GM18498 (cell line): ENCODE data around the gene RASIP1.

Experiments
- ATAC-seq: cut with Tn5 transposase; IDR thresholded peaks from one replicate; pipeline ENCODE4 v1.9.1; 2021; ENCODE audit warnings: mild to moderate bottlenecking, moderate library complexity; ENCODE audit not compliant: unreplicated experiment

Gene RASIP1

DNA sequence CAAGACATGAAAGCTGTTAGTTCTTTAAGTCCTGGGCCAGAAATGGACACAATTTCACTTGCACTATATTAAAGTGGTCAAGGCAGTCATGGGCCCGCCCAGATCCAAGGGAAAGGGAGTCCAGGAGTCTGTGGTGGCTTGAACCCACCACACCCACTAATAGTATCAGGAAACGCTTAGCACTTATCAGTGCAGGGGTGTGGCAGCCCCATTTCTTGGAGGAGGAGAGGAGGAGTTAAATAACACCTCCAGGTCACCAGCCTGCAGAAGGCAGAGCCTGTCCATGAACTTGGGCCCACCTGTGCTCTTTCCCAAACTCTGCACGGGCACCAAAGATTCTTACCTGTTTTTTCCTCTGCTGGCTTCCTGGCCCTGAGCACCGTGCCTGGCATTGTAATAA is 62.2 kb downstream of the RASIP1 start:
- no peak for ATAC-seq

DNA sequence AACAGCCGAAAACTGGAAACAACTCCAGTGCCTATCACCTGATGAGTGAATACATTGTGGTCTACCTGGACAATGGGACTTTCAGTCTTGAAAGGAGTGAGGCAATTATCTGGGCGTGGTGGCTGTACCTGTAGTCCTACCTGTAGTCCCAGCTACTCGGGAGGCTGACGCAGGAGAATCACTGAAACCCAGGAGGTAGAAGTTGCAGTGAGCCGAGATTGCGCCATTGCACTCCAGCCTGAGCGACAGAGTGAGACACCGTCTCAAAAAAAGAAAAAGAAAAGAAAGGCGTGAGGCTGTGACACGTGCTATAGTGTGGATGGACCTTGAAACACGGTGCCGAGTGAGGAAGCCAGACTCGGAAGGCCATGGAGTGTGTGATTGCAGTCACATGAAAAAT is 63.5 kb downstream of the RASIP1 start:
- no peak for ATAC-seq

DNA sequence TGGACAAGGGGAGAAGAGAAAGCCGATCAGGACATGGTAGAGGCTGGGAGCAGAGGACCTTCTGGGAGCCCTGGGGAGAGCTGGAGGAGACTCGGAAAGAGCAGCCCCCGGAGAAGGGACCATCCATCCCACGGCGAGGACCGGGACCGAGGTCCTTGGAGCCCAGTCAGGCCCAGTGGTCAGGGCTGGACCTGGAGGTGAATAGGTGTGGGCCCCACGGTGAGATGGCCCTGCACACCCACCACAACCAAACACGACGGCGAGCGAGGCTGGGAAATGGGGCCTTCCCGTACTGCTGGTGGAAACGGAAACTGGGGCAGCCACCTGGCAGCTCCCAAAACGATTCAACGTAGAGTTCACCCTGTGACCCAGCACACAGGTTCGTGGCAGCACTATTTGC is 63.9 kb downstream of the RASIP1 start:
- no peak for ATAC-seq

DNA sequence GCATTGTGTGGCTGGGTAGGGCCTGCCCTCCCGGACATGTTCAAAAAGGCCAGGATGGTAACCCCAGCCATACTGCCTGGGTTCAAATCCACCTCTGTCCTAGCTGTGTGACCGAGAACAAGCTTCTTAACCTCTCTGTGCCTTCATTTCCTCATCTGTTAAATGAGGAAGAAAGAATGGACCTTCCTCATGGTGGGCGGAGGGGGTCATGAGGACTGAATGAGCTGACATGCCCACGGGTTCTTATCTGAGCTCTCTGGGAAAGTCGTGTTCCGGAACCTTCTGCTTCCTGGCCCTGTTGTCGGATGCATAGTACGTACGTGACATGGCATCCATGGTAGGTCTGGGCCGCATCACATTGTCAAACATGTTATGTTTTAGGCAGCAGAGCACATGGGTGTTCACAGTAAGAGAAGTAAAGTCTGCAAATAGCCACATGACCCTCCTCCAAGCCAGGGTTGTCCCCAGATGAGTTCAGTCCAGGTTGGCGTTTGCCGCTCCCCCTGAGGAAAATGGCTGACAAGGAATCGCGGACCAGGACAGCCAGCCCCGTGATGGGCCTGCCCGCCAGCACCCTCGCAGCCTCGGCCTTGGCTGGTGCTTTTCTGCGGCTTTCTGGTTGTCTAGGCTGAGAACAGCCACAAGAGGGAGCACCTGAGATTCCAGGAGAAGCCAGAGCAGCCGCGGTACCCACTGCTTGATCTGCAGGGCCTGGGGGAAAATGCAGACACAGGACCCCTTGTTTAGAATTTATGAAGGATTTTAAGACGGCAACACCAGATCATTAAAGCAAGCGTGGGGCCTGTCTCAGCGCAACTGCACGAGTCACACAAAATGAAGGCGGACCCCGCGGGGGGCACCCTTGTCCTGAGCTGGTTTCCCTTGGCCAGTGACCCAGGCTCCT is 65.2 kb downstream of the RASIP1 start:
- ATAC-seq: no peak

DNA sequence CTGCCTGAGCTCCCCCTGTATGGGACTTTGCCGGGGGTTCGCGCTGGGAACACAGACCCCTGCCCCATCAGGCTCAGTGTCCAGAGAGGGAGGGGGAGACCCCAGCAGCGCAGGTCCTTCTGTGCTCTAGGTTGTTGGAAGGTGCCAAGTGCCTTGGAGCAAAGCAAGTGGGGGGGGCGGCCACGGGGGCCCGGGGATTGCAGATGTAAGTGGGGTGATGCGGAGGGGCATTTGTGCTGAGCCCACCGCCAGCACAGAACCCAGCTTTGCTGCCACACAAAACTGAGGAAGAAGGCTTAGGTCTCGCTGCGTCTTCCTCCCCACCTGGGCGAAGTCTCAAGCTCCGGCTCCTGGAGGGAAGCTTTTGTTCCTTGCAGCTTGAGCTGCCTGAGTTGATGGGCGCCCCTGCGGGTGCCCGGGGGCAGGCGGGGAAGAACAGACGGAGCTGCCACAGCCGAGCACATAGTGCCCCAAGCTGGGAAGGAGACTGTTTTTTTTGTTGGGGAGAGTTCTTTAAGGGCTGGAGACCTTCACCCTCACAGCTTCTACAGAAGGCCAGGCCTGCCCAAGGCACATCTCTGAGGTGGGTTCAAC is 66.1 kb downstream of the RASIP1 start:
- ATAC-seq: no peak

DNA sequence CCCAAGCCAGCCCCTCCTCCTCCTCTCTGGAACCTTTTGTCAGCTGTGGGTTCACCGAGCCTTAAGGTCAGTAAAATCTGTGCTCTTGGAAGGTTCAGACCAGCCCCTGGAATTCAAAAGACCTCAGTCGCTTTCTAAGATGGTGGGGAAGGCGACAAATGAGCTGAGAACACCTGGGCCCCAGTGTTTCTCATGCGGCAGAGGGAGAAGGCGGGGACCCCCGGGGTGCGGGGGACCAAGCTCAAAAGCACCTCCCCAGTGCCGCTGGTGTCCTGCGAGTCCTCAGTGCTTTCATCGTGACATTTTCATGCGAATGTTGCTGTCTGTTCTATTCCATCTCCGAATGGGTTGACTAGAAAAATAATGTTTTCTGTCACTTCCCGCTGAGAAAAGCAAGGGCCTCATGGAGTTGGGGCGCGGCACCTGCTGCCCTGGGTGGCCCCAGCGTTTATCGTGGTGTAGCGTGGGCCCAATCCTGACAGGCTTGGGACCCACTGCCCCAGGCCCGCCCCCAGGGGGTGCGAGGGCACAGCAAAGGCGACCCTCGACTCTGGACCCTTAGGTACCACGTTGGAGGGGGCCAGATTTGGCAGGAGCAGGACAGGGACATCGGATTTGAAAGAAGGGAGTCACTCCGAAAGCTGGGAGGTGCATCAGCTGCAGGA is 66.8 kb downstream of the RASIP1 start:
- ATAC-seq: no peak

DNA sequence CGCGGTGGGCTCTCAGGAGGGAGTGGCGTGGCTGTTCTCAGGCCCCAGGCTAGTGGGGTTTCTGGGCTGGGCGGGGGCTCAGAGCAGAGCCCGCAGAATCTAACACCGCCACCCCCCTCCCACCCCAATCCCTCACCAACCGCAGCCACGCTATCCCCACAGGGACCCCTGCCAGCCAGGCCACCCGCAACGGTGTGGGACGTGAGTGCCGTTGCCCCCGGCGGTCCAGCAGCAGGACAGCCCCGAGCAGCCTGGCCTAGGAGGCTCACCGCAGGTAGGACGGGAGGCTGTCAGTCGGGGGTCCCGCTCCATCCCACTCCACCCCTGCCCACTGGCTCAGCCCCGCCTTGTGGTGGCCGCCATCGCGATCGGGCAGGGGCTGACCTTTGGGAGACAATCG is 67.4 kb downstream of the RASIP1 start, which contains the start of gene NTN5:
NTN5 (minus strand) TSS at position 24 of the 400 bp plus-strand sequence. CDS start 2,031 bp downstream, outside the sequence.
- ATAC-seq: no peak

DNA sequence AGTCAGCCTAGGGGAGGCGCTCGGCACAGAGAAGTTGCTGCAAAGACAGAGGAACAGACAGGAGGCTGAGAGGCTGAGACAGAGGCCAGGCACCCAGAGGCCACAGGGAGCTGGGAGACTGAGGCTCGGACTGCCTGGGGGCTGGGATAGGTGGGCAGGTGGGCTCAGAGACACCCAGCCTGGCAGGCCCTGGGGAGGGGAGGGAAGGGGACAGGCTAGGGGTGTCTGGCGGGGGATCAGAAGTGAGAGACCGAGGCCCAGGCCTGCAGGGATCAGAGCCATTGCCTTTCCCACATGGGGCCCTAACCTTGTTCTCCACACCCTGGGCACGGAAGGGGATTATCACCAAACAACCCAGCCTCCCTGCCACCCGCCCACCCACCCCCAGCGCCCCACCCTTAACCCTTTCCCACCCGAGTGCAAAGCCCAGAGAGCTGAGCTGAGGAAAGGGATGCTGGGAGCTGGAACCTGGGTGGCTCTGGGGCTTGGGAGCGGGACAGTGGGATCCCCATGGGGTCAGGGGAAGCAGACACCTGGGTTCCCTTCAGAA is 68.9 kb downstream of the RASIP1 start:
- no peak for ATAC-seq

DNA sequence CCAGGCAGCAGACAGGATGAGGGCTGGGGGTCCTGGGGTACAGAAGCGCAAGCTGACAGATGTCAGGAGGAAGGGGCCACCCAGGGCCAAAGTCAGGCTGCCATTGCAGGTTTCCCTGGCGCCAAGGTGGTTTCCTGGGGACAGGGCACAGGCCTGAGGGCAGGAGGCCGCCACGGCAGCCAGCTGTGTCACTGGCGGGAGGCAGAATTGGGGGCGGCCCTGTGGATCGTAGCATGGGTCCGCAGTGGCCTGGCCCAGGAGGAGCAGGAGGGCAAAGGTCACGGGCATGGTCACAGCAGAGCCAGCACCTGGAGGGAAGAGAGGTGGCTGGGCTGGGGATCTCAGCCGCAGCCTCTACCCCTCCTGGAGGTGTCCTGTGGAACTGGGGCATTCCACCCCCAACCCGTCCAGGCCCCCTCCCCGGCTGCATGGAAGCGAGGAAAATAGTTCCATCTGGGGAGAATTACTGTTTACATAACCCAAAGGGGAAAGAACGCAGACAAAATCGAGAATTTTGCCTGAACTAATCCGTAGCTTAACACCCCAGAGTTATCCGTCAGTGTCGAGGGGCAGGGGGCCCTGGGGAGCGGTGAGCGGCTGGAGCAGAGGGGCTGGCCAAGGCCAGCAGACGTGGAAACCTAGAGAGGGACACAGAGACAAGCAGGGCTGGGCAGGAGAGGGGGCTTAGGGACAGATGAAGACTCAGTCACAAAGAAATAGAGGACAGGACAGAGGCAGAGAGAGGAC is 69.5 kb downstream of the RASIP1 start:
- no peak for ATAC-seq
